Measurements from ENCODE around the gene MATN1. TPM values are rescaled to one million over a fixed set of nuclear protein-coding genes. Genes with fewer than 3 reads are reported as not detected.

The MATN1 gene
- total RNA-seq, 8 experiments from 2014 or later: 0.22 to 2.9 (median 1.0) TPM

DNA sequence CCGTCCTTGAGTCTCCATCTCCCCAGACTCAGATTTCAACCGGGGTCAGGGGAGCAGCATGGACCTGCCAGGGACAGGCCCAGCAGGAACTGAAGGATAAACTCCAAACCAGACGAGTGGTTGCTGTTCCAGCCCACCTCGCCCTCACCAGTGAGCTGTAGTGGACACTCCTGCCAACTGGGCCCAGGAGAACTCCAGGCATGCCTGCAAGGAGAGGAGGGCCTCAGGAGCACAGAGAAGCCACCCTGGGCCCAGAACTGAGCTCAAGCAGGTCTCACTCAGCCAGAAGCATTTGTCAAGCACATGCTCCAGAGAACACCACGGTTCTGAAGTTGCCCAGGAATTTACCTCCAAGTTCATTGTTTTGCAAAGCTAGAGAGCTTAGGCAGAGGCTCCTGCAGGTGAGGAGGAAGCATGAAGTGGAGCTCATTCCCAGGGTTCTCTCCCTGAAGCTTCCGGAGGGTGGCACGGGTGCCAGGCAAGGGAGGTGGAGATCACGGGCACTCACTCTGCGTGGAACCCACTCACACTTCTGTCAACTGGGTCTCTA, 61.0 kb downstream of the MATN1 start:
- H3K27ac ChIP-seq: no peak overlapping the region
- WGBS, 10 experiments: 0 to 81% (median 63%) methylated on average over 1 to 7 of the region's 9 CpGs; no CpG with 5 or more reads in 4 of the 10 experiments
- in situ Hi-C loops (cut with MboI; ENCODE audit: low pct_unique_long_range_greater_than_20kb in 2 of 9, low sequenced_read_pairs in 9 of 9, unreplicated experiment in 9 of 9): no loop called here
- H3K4me3 ChIP-seq: no peak overlapping the region
- ATAC-seq (replicated peaks in 6 of 8): no peak
- peaks cover 25 to 56% of the 10 kb centered on the region in 2 donors for H3K4me1 ChIP-seq (replicated peaks in 1 of 2)

DNA sequence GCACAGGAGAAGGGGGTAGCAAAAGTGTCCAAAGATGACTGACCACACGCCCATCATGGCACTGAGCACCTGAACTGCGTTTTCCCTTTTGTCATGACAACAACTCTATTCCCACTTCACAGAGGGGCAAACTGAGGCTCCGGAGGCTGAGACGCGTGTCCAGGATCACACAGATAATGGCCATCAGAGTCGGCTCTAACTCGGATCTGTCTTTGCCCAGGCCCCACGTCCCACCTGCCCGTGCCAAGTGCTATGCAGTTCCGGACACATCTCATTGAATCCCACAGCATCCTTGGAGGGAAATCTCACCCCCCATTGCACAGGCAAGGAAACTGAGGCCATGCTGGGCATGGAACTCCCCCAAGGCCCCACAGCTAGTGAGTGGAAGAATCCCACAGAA, 62.1 kb downstream of the MATN1 start:
- H3K27ac ChIP-seq: no peak overlapping the region
- no peak for ATAC-seq (replicated peaks in 6 of 8)
- in situ Hi-C loops (cut with MboI; ENCODE audit: low pct_unique_long_range_greater_than_20kb in 2 of 9, low sequenced_read_pairs in 9 of 9, unreplicated experiment in 9 of 9): no loop called here
- H3K4me3 ChIP-seq: no peak overlapping the region
- WGBS, 10 experiments: 29 to 100% (median 90%) methylated on average over 1 to 9 of the region's 10 CpGs; no CpG with 5 or more reads in 4 of the 10 experiments
- H3K4me1 ChIP-seq (replicated peaks in 1 of 2): peaks cover 14 to 46% of the 10 kb centered on the region in 2 donors

Other genes with a start within 250 kb of the MATN1 start
- 1 to 10 TPM in 2 of 8 experiments, under 1 TPM in 5, not detected in 1; 0.31 to 2.3 (median 0.49) TPM for gene LAPTM5, start 34.2 kb upstream of the MATN1 start, total RNA-seq
- gene SDC3, start 185.2 kb upstream of the MATN1 start, total RNA-seq: 100 to 1,000 TPM in 2 of 8 experiments, 10 to 100 TPM in 5, 1 to 10 TPM in 1; 8.8 to 165 (median 76.0) TPM